B cell (primary cell): Measurements from ENCODE around the gene FGF11.
"Not testable (repeated sequence)": the region's sequence is repeated elsewhere in the genome, so short reads cannot be mapped to it uniquely, and the experiment has no call there.

Source experiments
- CTCF ChIP-seq: fragments of 200-600 bp; IDR thresholded peaks from one replicate; pipeline ENCODE4 v1.8.0; 2022; ENCODE audit warnings: antibody characterized with exemption, mild to moderate bottlenecking
- EZH2 ChIP-seq: IDR thresholded peaks from 2 replicates; pipeline ENCODE4 v1.6.1; 2012; ENCODE audit warnings: borderline replicate concordance, low read depth, mild to moderate bottlenecking, moderate library complexity, low read length; ENCODE audit not compliant: insufficient read depth, poor library complexity, severe bottlenecking

DNA sequence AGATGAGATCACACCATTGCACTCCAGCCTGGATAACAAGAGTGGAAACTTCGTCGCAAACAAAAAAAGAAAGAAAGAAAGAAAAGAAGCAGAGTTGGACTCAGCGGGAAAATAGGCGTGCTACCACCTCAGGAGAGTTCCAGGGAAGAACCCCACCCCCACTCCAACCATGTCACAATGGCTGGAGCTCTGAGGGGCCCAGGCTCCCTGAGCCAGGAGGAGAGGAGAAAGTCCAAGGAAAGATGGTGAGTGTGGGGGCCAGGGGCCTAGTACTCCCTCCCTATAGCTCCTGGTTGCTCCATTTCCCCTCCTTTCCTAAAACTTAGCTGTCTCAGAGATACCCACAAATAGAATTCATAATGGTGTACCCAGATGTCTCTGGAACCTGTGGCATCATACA is 42.0 kb downstream of the FGF11 start, which contains the start of gene SLC35G6:
- TF ChIP-seq CTCF, EZH2: not testable (repeated sequence)
